ENCODE data around the gene TANC1.

The TANC1 gene

DNA sequence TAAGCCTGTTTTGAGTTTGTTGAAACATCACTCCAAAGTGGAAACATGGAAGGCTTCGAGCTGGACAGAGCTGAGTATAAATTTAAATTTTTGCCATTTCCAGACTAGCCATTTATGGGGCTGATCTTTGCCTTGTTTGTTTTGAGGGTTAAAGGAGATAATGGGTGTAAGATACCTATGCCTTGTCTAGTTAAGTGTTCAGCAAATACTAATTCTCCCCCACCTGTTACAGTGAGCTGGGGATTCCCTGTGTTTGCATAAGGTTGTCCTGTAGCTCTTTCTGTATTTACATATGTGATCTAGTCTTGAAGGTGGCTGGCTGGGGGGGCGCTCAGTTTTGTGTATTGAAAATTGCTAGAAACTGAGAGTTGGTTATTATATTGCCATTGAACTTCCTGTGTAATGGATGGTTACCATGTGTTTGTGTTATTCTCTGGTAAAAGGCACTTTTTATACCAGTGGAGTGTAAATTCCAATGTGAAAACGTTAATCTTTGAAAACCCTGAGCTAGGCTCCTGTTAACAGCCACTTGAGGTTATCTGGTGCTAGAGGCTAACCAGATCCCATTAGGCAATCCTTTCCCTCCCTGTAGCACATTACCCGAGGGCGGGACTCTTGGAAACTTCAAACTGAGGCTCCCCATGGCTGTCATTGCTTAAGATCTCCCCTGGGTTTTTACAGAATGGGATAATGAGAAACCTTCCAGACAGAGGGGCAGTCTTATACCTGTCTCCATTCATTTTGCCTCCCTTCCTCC, 26.7 kb downstream of the TANC1 start:
- DNase-seq (ENCODE audit: low spot score): no peak

DNA sequence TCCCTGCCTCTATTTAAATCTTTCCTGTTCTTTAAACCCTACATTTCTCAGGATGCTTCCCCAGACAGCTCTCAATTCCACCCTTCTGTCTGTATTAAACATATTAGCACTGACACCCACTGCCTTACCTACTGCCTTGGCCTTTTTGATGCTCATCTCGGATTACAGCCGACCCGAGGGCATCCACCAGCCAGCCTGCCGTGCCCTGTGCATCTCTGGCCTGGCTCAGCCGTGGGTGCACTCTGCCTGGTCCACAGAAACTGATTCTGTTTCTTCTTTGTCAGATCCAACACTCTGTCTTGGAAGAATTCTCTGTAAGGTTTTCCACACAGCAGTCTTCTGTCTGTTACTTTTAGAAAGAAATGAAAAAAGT, 27.2 kb downstream of the TANC1 start:
- DNase-seq (ENCODE audit: low spot score): no peak

DNA sequence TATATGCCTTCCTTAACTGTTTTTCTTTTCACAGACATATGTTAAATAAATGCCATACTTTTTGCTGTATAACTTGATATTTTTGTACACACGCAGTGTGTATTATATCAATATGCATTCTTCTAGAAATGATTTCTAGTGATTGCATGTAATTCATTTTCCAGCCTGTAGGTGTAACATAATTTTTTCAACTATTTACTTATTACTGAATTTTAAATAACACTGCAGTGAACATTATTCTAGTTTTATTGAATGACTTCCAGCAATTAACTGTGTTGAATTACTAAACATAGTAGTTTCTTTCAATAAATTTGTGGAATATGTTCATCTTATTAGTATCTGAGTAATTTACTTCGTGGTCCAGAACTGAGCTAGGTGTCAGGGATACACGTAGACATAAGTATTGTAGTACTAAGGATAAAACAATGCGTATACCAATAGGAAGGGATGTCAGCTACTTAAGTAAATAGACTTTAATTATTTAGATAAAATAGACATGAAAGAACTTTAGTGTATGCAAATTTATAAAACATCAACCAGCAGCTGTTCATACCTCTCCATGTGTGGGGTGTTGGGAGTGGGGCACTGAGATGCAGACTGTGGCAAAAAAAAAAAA, 28.0 kb downstream of the TANC1 start:
- no peak for DNase-seq (ENCODE audit: low spot score)

DNA sequence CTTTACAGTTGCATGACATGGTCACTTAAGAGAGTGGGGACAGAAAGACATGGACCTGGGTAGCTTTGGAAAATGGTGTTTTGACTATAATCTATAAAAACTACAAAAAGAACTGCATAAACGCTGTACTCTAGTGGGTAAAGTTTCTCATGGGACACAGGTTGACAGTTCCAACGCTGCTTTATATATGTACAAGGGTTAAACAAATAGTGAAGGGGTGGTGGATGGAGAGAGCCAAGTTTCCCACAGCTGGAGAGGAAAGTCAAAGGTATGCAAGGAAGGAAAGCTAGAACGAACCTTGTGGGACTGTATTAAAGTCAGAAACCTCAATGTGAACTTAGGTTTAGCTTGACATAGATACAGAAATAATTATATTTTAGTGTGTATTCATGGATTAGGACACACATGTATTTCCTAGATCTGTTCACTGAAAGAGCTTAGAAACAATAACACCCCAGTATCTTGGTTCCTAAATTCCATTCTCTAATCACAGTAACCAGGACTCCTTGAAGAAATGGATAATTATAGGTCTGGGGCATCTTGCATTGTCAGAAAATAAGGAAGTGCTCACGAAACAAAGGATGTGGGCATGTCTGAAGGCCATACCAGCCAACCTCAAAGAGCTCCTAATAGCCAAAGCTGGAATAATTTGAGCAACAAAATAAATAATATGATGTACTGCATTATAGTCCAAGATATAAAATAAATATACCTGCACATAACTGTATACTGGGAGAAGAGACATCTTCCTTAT, 28.8 kb downstream of the TANC1 start:
- DNase-seq (ENCODE audit: low spot score): no peak

DNA sequence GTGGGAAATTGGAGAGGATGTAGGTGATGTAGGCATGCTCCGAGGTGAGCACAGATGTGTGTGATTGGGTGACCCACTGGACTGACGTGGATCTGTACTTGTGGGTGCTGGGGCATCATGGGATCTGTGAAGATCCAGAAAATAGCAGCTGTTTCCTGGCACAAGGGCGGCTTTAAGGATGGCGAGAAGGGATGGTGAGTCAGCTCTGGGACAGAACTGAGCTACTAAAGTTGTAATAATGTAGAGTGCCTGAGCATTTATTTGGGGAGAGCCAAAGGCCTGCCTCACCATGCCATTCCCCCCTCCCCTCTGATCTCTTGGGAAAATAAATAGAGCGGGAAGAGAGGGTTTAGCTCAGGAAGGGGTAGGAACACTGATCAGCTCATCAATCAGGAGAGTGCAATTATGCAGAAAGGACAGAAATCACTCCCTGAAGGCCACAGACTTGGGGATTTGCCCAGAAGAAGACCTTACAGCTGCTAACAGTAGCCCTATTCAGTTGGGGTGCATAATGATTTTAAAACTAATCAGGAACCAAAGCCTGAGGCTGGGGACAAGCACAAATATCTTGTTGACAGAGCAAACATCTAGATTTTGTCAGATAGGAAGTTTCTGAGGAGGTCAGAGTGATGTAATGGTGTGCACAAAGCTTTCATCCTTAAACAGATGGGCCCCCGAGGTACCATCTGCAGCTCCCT, 30.3 kb downstream of the TANC1 start:
- no peak for DNase-seq (ENCODE audit: low spot score)

DNA sequence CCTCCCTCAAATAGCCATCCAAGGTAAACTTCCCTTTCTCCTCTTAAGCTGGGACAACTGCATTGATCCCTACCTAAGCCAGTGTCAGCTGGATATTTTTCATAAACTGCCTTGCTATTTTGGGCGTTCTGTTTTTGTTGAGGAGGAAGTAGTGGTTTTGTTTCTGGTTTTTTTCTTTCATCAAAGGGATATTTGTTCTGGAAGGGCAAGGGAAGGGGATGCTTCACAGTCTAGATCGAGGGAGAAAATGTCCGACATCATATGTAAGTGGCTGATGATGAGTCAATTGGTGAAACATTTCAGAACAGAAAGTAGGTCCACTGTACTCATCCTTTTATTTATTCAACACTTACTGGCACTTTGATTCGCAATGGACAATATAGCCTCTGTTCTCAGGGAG, 31.0 kb downstream of the TANC1 start:
- DNase-seq (ENCODE audit: low spot score): no peak

DNA sequence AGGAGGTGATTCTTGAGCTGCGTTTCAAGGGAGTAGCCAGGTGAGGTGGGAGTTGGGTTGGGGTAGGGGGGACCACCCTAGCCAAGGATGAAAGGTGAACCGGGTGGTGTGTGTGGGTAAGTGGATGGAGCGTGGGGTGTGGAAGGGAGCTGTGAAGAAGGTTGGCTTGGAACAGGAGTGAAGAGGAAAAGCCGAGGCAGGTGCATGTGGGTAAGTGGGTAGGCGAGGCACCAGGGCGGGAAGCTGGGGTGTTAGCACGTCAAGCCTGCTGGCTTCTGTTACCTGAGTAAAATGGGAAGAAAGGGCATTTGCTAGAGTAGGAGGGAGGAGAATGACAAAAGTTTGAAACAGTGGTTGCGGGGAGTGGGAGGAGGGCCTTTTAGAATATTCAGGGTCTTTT, 31.6 kb downstream of the TANC1 start:
- DNase-seq (ENCODE audit: low spot score): no peak

DNA sequence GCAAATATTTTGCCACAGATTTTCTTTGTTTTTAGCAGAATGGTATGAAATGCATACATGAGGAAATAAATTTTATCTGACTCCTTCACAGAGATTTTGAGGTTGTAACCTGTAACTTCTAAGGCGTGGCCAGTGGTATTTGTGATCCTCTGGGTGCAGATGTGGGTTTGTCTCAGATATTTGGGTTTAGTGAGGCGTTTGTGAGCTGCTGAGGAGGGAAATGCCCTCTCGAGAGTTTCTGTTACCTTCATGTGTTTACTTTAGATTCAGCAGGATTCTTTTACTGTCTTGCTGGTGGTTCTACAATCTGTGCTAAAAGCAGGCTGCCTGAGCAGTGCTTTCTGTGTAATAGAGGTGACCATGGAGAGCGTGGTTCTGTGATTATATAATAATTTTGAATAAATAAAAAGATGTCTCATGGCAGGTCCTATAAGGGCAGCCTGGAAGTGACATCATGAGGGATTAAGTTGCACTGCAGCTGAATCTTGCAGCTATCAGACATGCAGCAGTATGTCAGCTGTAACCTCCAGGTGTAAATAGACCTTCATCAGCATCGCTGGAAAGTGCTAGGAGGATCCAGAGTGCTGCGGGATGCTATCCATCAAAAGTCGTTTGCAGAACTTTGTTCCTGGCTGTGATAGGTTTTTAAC, 34.1 kb downstream of the TANC1 start:
- no peak for DNase-seq (ENCODE audit: low spot score)

DNA sequence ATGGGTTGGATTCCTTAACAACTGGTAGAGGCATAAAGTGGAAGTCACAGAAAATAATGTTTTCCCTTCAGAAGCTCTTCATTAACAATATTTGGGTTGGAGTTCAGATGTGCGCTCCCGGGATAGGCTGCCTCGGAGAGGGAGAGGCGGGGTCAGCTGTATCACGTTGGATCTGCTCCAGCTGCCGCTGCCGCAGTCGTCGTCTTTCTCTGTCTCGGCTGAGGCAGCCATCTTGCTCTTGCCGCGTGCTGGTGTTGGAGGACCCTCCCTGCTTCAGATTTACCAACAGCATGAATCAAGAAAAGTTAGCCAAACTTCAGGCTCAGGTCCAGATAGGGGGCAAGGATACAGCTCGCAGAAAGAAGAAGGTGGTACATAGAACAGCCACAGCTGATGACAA, 35.1 kb downstream of the TANC1 start:
- no peak for DNase-seq (ENCODE audit: low spot score)

DNA sequence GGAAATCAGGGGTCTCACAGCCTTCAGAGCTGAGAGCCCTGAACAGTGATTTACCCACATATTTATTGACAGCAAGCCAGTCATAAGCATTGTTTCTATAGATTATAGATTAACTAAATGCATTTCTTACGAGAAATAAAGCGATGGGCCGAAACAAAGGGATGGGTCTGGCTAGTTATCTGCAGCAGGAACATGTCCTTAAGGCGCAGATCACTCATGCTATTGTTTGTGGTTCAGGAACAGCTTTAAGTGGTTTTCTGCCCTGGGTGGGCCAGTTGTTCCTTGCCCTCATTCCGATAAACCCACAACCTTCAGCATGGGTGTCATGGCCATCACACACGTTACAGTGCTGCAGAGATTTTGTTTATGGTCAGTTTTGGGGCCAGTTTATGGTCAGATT, 36.4 kb downstream of the TANC1 start:
- DNase-seq (ENCODE audit: low spot score): no peak

DNA sequence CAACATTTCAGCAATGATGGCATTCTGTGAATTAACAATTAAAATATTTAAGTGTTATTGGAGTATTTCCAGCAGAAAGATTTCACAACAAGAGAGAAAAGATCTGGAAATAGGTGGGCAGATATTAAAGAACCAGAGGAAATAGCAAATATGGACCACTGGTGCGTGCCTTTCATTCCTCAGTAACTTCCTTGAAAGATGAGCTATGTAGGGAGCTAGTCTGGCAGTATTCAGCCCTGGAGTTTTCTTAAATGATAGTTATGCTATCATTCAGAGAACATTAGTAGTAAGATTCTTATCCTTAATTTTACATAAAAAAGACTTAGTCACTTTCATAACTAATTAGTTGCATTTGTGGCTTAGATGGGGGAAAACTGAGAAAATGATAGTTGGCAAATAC, 41.5 kb downstream of the TANC1 start:
- no peak for DNase-seq (ENCODE audit: low spot score)

DNA sequence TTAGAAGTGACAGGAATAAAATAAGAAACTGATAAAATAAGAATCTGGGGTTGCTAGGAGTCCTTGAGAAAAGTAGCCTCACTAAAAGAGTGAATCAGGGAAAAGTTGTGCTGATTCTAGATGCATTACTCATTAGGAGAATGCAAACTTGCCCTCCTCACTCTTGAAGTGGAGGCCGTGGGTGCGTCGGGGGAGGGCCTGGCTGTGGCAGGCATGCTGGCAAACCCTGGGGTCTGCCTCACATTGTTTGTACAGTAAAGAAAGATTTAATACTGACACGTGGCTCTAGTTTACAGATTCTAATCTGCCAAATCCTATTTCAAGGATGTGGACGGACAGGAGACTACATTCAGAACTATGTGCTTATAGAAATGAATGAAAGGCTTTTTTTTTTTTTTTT, 41.9 kb downstream of the TANC1 start:
- no peak for DNase-seq (ENCODE audit: low spot score)

DNA sequence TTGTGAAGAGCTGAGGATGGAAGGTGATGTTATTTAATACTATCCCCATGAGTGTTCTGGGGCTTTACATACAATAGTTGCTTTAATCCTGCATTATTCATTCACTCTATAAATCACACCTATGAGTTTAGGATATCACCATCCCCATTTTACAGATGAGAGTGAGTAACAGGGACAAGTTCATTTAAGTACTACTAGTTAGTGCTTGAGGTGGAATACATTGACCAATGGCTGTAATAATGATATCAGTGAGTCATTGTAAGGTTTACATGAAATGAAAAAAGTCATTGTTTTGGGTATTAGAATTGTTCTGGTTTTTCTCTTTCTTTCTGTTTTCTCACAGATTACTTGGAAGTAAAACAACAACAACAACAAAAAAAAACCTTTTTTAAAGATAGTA, 42.5 kb downstream of the TANC1 start:
- no peak for DNase-seq (ENCODE audit: low spot score)

DNA sequence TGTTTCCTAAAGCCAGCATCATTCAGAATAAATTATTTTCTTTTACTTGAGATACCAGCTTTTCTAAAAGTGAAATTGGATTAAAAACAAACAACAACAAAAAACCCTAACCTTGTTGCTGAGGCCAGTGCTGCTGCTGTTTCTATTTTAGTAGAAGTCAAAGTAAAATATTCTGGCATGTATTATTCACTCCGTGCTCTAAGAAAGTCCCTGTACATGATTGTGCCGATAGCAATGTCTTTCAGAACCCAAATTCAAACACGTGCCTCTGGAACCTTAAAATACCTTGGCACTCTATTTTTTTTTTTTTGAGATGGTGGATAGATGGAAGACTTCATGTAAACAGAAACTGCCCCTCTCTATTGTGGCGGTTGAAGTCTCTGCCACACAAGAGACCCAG, 43.7 kb downstream of the TANC1 start:
- DNase-seq (ENCODE audit: low spot score): no peak

DNA sequence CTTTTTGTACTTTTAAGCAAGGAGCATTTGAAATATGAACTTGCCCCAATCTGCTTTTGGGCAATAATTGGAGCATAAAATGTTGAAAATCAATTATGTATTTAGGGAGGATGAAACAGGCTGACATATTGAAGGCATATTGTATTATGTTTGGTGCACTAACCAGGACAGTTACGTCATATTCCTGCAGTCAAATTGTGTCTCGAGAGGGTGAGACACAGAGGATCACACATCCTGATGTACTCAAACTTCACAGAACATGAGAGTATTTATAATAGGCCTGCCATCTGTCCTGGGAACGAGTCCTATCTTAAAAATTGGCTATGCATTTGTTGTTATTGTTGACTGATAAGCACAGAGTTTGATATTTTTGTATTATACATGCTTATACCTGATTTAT, 44.7 kb downstream of the TANC1 start:
- DNase-seq (ENCODE audit: low spot score): no peak

DNA sequence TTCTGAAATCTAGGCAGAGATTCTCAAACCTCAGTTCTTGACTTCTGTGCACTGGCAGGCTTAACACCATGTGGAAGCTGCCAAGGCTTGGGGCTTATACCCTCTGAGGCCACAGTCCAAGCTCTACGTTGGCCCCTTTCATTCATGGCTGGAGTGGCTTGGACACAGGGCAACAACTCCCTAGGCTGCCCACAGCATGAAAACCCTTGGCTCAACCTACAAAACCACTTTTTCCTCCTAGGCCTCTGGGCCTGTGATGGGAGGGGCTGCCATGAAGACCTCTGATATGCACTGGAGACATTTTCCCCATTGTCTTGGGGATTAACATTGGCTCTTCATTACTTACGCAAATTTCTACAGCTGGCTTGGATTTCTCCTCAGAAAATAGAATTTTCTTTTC, 46.7 kb downstream of the TANC1 start:
- no peak for DNase-seq (ENCODE audit: low spot score)

DNA sequence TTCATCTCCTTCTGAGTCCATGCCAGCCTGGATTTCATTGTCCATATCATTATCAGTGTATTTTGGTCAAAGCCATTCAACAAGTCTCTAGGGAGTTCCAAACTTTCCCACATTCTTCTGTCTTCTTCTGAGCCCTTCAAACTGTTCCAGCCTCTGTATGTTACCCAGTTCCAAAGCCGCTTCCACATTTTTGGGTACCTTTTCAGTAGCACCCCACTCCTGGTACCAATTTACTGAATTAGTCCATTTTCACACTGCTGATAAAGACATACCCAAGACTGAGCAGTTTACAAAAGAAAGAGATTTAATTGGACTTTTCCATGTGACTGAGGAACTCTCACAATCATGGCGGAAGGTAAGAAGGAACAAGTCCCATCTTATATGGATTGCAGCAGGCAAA, 47.4 kb downstream of the TANC1 start:
- no peak for DNase-seq (ENCODE audit: low spot score)

DNA sequence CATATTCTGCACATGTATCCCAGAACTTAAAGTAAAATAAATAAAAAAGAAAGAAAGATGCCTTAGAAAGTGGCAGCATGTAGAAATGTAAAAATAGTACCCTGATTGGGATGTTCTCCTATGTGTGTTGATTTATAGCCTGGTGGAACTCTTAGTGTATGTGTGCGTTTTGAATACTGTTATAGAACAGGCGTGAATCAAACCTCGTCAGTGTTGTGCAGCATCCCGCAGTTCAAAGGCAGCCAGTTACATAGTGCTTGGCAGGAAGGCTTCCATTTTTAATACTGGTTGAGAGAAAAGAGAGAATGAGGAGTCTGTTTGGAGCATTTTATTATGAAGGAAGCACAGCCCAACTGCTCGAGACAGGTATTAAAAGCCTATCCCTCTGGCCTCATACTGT, 49.4 kb downstream of the TANC1 start:
- DNase-seq (ENCODE audit: low spot score): no peak

DNA sequence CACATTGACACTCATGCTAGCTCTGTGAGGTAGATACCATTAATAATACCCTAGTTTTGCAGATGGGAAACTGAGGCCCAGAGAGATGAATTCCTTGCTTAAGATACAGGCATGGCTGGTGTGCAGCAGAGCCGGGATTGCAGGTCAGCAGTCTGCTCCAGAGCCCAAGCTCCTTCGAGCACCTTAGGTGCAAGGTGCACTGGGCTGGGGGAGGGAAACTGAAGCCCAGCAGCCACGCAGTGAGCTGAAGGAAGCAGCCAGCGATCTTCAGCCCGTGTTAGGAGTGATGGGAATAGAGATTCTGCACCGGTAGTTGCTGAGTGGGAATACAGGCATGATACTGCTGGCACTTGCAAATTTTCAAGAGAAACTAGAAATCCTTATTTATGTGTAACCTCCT, 50.6 kb downstream of the TANC1 start:
- DNase-seq (ENCODE audit: low spot score): no peak

DNA sequence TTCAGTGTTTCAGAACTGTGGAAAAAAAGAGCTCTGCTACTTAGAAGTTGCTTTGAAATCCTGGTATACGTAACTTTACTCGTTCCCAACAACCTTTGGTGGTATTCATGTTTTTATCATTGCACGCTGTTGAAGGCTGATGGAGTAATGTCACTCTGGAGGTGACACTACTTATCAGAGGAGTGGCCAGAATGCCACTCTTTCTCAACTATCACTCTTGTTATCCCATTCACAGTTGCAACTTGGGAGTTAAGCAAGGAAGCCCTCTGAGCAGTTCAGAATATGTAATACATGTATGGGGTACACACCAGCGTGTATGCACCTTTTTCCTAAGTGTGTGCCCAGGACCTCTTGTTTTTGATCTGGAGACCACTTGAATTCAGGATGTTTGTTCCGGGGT, 53.6 kb downstream of the TANC1 start:
- DNase-seq (ENCODE audit: low spot score): no peak

DNA sequence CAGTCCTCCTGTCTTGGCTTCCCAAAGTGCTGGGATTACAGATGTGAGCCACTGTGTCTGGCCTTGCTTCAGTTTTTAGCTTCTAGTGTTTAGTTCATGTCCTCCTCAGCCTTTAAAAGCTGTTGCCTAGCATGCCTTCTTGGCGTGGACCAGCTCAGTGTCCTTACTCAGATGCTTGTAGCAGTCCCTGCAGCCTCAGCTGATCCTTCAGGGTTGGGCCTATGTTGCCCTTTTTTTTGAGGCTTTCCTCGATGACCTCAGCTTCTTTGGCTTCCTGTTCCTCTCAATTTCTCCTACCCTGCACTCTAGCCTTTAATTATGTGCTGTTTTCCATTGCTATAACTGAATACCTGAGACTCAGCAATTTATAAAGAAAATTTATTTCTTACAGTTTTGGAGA, 57.7 kb downstream of the TANC1 start:
- no peak for DNase-seq (ENCODE audit: low spot score)

DNA sequence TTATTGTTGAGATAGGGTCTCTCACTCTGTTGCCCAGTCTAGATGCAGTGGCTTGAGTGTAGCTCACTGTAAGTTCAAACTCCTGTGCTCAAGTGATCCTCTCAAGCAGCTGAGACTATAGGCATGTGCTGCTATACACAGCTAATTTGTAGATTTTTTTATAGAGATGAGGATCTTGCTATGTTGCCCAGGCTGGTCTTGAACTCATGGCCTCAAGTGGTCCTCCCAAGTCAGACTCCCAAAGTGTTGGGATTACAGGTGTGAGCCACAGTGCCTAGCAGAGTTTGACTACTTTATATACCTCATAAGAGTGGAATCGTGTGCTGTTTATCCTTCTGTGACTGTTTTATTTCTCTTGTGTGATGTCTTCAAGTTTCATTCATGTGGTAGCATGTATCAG, 60.3 kb downstream of the TANC1 start:
- no peak for DNase-seq (ENCODE audit: low spot score)
